Ishikawa (cell line): ENCODE data around the gene MUC21.

Experiments used
- EP300 ChIP-seq: IDR thresholded peaks from 2 replicates; pipeline ENCODE4 v1.6.1; 2012; ENCODE audit warnings: borderline replicate concordance
- TF ChIP-seq, protein P1 (sequence below): IDR thresholded peaks from 2 replicates; pipeline ENCODE4 v1.6.1; 2012
- TF ChIP-seq, protein P2 (sequence below): IDR thresholded peaks from 2 replicates; pipeline ENCODE4 v1.6.1; 2012; ENCODE audit warnings: low read depth, mild to moderate bottlenecking

DNA sequence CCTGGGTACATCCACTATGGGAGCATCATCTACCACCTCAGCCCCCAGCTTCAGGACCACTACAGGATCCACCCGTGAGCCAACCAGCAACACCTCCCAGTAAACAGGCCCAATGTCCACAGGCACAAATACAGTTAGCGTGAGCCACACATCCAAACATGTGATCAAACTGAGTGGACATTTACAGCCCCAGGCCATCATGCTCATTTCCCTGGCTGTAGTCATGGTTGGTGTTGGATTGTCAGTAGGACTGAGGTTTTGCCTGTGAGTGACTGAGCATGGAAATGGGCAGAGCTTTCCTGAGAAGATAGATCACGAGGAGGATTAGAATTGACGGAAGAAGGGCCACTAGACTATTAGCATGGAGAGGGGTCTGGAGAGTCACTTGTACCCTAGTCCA is 10.7 kb upstream of the MUC21 start:
- TF ChIP-seq, protein P1, sequence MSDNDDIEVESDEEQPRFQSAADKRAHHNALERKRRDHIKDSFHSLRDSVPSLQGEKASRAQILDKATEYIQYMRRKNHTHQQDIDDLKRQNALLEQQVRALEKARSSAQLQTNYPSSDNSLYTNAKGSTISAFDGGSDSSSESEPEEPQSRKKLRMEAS: no peak
- no peak for TF ChIP-seq EP300
- TF ChIP-seq, protein P2, sequence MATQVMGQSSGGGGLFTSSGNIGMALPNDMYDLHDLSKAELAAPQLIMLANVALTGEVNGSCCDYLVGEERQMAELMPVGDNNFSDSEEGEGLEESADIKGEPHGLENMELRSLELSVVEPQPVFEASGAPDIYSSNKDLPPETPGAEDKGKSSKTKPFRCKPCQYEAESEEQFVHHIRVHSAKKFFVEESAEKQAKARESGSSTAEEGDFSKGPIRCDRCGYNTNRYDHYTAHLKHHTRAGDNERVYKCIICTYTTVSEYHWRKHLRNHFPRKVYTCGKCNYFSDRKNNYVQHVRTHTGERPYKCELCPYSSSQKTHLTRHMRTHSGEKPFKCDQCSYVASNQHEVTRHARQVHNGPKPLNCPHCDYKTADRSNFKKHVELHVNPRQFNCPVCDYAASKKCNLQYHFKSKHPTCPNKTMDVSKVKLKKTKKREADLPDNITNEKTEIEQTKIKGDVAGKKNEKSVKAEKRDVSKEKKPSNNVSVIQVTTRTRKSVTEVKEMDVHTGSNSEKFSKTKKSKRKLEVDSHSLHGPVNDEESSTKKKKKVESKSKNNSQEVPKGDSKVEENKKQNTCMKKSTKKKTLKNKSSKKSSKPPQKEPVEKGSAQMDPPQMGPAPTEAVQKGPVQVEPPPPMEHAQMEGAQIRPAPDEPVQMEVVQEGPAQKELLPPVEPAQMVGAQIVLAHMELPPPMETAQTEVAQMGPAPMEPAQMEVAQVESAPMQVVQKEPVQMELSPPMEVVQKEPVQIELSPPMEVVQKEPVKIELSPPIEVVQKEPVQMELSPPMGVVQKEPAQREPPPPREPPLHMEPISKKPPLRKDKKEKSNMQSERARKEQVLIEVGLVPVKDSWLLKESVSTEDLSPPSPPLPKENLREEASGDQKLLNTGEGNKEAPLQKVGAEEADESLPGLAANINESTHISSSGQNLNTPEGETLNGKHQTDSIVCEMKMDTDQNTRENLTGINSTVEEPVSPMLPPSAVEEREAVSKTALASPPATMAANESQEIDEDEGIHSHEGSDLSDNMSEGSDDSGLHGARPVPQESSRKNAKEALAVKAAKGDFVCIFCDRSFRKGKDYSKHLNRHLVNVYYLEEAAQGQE: no peak
